ENCODE results near the gene TRAK2.
"Not testable (repeated sequence)": the region's sequence is repeated elsewhere in the genome, so short reads cannot be mapped to it uniquely, and the experiment has no call there.

DNA sequence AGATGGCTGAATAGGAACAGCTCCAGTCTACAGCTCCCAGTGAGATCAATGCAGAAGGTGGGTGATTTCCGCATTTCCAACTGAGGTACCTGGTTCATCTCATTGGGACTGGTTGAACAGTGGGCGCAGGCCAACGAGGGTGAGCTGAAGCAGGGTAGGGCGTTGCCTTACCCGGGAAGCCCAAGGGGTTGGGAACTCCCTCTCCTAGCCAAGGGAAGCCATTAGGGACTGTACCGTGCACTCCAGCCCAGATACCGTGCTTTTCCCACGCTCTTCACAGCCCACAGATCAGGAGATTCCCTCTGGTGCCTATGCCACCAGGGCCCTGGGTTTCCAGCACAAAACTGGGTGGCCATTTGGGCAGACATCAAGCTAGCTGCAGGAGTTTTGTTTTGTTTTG, 81.9 kb downstream of the TRAK2 start:
- TF ChIP-seq, protein P1, sequence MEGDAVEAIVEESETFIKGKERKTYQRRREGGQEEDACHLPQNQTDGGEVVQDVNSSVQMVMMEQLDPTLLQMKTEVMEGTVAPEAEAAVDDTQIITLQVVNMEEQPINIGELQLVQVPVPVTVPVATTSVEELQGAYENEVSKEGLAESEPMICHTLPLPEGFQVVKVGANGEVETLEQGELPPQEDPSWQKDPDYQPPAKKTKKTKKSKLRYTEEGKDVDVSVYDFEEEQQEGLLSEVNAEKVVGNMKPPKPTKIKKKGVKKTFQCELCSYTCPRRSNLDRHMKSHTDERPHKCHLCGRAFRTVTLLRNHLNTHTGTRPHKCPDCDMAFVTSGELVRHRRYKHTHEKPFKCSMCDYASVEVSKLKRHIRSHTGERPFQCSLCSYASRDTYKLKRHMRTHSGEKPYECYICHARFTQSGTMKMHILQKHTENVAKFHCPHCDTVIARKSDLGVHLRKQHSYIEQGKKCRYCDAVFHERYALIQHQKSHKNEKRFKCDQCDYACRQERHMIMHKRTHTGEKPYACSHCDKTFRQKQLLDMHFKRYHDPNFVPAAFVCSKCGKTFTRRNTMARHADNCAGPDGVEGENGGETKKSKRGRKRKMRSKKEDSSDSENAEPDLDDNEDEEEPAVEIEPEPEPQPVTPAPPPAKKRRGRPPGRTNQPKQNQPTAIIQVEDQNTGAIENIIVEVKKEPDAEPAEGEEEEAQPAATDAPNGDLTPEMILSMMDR (IDR thresholded peaks at IDR 0.05; ENCODE audit: poor library complexity, severe bottlenecking), result not testable (repeated sequence)
- TF ChIP-seq POLR2AphosphoS5 (IDR thresholded peaks at IDR 0.05); EZH2 (IDR thresholded peaks at IDR 0.05; ENCODE audit: borderline replicate concordance, insufficient read depth, low read length, poor library complexity, severe bottlenecking); EP300 (conservative IDR thresholded peaks at IDR 0.05; ENCODE audit: poor library complexity, severe bottlenecking); RAD21 (conservative IDR thresholded peaks at IDR 0.05): not testable (repeated sequence)
